ENCODE measurements around the gene SIK1. TPM values are rescaled to one million over a fixed set of nuclear protein-coding genes. Genes with fewer than 3 reads are reported as not detected.
"Not testable (repeated sequence)": the region's sequence is repeated elsewhere in the genome, so short reads cannot be mapped to it uniquely, and the experiment has no call there.

SIK1 gene
- total RNA-seq, 4 donors from 2014 or later: 0.54 to 5.3 (median 1.5) TPM

GRCh38 chr21:43430830-43431416 is 4.0 kb upstream of the SIK1 start:
- H3K9me3 ChIP-seq; H3K27me3 ChIP-seq; DNase-seq; H3K27ac ChIP-seq; H3K4me3 ChIP-seq (replicated peaks in 1 of 3); H3K36me3 ChIP-seq; intact Hi-C loops (cut with DNase I); H3K4me1 ChIP-seq: not testable (repeated sequence)
- no CpG with 5 or more reads among the region's 17 CpGs for WGBS, 2 donors

GRCh38 chr21:43428964-43429363 is 2.0 kb upstream of the SIK1 start:
- intact Hi-C loops (cut with DNase I); H3K4me1 ChIP-seq; H3K27me3 ChIP-seq; H3K4me3 ChIP-seq (replicated peaks in 1 of 3); H3K27ac ChIP-seq; H3K9me3 ChIP-seq; H3K36me3 ChIP-seq; DNase-seq: not testable (repeated sequence)
- no CpG with 5 or more reads among the region's 6 CpGs for WGBS, 2 donors

- H3K27ac ChIP-seq; H3K4me1 ChIP-seq; H3K9me3 ChIP-seq; H3K4me3 ChIP-seq (replicated peaks in 1 of 3); H3K27me3 ChIP-seq; DNase-seq; H3K36me3 ChIP-seq; intact Hi-C loops (cut with DNase I): not testable (repeated sequence)
- WGBS, 2 donors: no CpG with 5 or more reads among the region's 53 CpGs
Measured at GRCh38 chr21:43427242-43427559, 270 bp upstream of the SIK1 start.

- H3K4me3 ChIP-seq (replicated peaks in 1 of 3); H3K9me3 ChIP-seq; H3K27me3 ChIP-seq; intact Hi-C loops (cut with DNase I); H3K36me3 ChIP-seq; H3K27ac ChIP-seq; DNase-seq; H3K4me1 ChIP-seq: not testable (repeated sequence)
- WGBS, 2 donors: no CpG with 5 or more reads among the region's 43 CpGs
Measured at GRCh38 chr21:43426004-43426403, 927 bp downstream of the SIK1 start.

- H3K36me3 ChIP-seq; H3K4me1 ChIP-seq; H3K9me3 ChIP-seq; H3K4me3 ChIP-seq (replicated peaks in 1 of 3); H3K27me3 ChIP-seq; H3K27ac ChIP-seq; DNase-seq; intact Hi-C loops (cut with DNase I): not testable (repeated sequence)
- no CpG with 5 or more reads among the region's 15 CpGs for WGBS, 2 donors
Measured at GRCh38 chr21:43419475-43419874, 7.5 kb downstream of the SIK1 start.

- H3K36me3 ChIP-seq; H3K27ac ChIP-seq; H3K4me3 ChIP-seq (replicated peaks in 1 of 3); H3K27me3 ChIP-seq; H3K4me1 ChIP-seq; intact Hi-C loops (cut with DNase I); DNase-seq; H3K9me3 ChIP-seq: not testable (repeated sequence)
- WGBS, 2 donors: no CpG with 5 or more reads among the region's 5 CpGs
Measured at GRCh38 chr21:43414576-43414975, 12.4 kb downstream of the SIK1 start.

- H3K9me3 ChIP-seq; intact Hi-C loops (cut with DNase I); H3K4me3 ChIP-seq (replicated peaks in 1 of 3); H3K36me3 ChIP-seq; H3K27ac ChIP-seq; H3K27me3 ChIP-seq; DNase-seq; H3K4me1 ChIP-seq: not testable (repeated sequence)
- no CpG with 5 or more reads among the region's 28 CpGs for WGBS, 2 donors
Measured at GRCh38 chr21:43412020-43412788, 14.7 kb downstream of the SIK1 start.

GRCh38 chr21:43410456-43411068 is 16.4 kb downstream of the SIK1 start:
- H3K36me3 ChIP-seq; H3K27ac ChIP-seq; H3K4me3 ChIP-seq (replicated peaks in 1 of 3); H3K4me1 ChIP-seq; H3K27me3 ChIP-seq; intact Hi-C loops (cut with DNase I); H3K9me3 ChIP-seq; DNase-seq: not testable (repeated sequence)
- WGBS, 2 donors: no CpG with 5 or more reads among the region's 27 CpGs

- H3K4me3 ChIP-seq (replicated peaks in 1 of 3); H3K9me3 ChIP-seq; H3K27ac ChIP-seq; H3K4me1 ChIP-seq; H3K36me3 ChIP-seq; intact Hi-C loops (cut with DNase I); H3K27me3 ChIP-seq; DNase-seq: not testable (repeated sequence)
- WGBS, 2 donors: no CpG with 5 or more reads among the region's 13 CpGs
Measured at GRCh38 chr21:43407139-43407538, 19.8 kb downstream of the SIK1 start.

GRCh38 chr21:43404450-43404849 is 22.5 kb downstream of the SIK1 start:
- H3K4me1 ChIP-seq; H3K36me3 ChIP-seq; intact Hi-C loops (cut with DNase I); H3K9me3 ChIP-seq; DNase-seq; H3K27me3 ChIP-seq; H3K27ac ChIP-seq; H3K4me3 ChIP-seq (replicated peaks in 1 of 3): not testable (repeated sequence)
- no CpG with 5 or more reads among the region's 14 CpGs for WGBS, 2 donors

GRCh38 chr21:43403651-43404430 is 23.1 kb downstream of the SIK1 start:
- H3K4me3 ChIP-seq (replicated peaks in 1 of 3); H3K27me3 ChIP-seq; H3K4me1 ChIP-seq; H3K9me3 ChIP-seq; H3K36me3 ChIP-seq; DNase-seq; H3K27ac ChIP-seq; intact Hi-C loops (cut with DNase I): not testable (repeated sequence)
- WGBS, 2 donors: no CpG with 5 or more reads among the region's 22 CpGs

- H3K36me3 ChIP-seq; H3K27ac ChIP-seq; H3K9me3 ChIP-seq; intact Hi-C loops (cut with DNase I); DNase-seq; H3K4me1 ChIP-seq; H3K27me3 ChIP-seq; H3K4me3 ChIP-seq (replicated peaks in 1 of 3): not testable (repeated sequence)
- WGBS, 2 donors: no CpG with 5 or more reads among the region's 11 CpGs
Measured at GRCh38 chr21:43401125-43401524, 25.8 kb downstream of the SIK1 start.
